HCT116 (cell line): ENCODE results near the gene KIRREL2. TPM values are rescaled to one million over a fixed set of nuclear protein-coding genes. Genes with fewer than 3 reads are reported as not detected.

Experiments
- ATAC-seq: fragments of 200-7000 bp; cut with Tn5 transposase; 2 replicates; pipeline ENCODE4 v1.9.1; 2020; ENCODE audit warnings: mild to moderate bottlenecking, moderate library complexity
- BruUV-seq: library from RNA; stranded (reverse); fragments of 400-500 nt; replicated peaks from 2 replicates; lab custom pipeline; 2021; lab: Mats Ljungman, UMichigan
- CTCF ChIA-PET: fragments of 300-600 bp; sonication (Branson Sonifier 250); formaldehyde crosslinking; loops from one replicate; lab custom pipeline; 2021; ENCODE audit warnings: antibody characterized with exemption; lab: Charles Lee
- POLR2A ChIA-PET: fragments of 300-600, 350-600 bp; sonication (Branson Sonifier 250); formaldehyde crosslinking; loops from one replicate; lab custom pipeline; 2021; ENCODE audit warnings: antibody characterized with exemption; lab: Charles Lee
- RAD21 ChIA-PET, 2 experiments: fragments of 300-600 bp; sonication (Branson Sonifier 250); formaldehyde crosslinking; loops; one replicate each; lab custom pipeline; 2023; ENCODE audit warnings: low total read pairs in 2 of 2; ENCODE audit not compliant: uncharacterized antibody in 2 of 2, unreplicated experiment in 2 of 2, low non-redundant PET in 1 of 2; lab: Charles Lee
- DNase-seq: peaks from one replicate; pipeline ENCODE4 v3.0.0-alpha.2; 2010; ENCODE audit warnings: low read depth, low spot score
- H2AFZ ChIP-seq: fragments of 200-600 bp; shearing (Covaris generic), sonication (generic); 2 replicates; pipeline ENCODE4 v1.6.1; 2017; ENCODE audit warnings: low read depth, mixed run types, mixed read lengths, antibody characterized with exemption, low read length; ENCODE audit not compliant: poor library complexity, severe bottlenecking
- H3K27ac ChIP-seq: 2 replicates; pipeline ENCODE4 v1.5.1; 2012; ENCODE audit warnings: low read depth, low read length
- H3K27me3 ChIP-seq: fragments of 200-600 bp; sonication (generic); 2 replicates; pipeline ENCODE4 v1.6.1; 2016; ENCODE audit warnings: mixed run types, low read length, mixed read lengths; ENCODE audit not compliant: insufficient read depth
- H3K36me3 ChIP-seq, 2 experiments: fragments of 200-500 bp in 1 of 2; fragments of 200-600 bp in 1 of 2; sonication (Bioruptor generic) in 1 of 2; sonication (generic) in 1 of 2; 2 replicates each; pipeline versions ENCODE4 v1.5.1 to v1.6.1; 2014 to 2016; ENCODE audit warnings: low read length in 2 of 2, inconsistent platforms in 1 of 2, mixed read lengths in 1 of 2, mixed run types in 1 of 2; ENCODE audit not compliant: insufficient read depth in 2 of 2, control insufficient read depth in 1 of 2
- H3K4me1 ChIP-seq, 2 experiments: fragments of 200-600 bp in 1 of 2; sonication (generic) in 1 of 2; 2 replicates each; pipeline versions ENCODE4 v1.5.1 to v1.6.1; 2012 to 2017; ENCODE audit warnings: low read length in 2 of 2, inconsistent platforms in 1 of 2, mild to moderate bottlenecking in 1 of 2, mixed read lengths in 1 of 2, mixed run types in 1 of 2, moderate library complexity in 1 of 2; ENCODE audit not compliant: insufficient read depth in 2 of 2, control insufficient read depth in 1 of 2
- H3K4me2 ChIP-seq: fragments of 200-600 bp; sonication (generic); 2 replicates; pipeline ENCODE4 v1.6.1; 2017; ENCODE audit warnings: mixed run types, low read length, mixed read lengths
- H3K4me3 ChIP-seq, 2 experiments: fragments of 200-600 bp in 1 of 2; sonication (generic) in 1 of 2; replicated peaks in 1 of 2; 2 replicates each; pipeline ENCODE4 v1.5.1; 2011 to 2016; ENCODE audit warnings: low read length in 2 of 2, control low read depth in 1 of 2, low read depth in 1 of 2, mild to moderate bottlenecking in 1 of 2, mixed read lengths in 1 of 2, mixed run types in 1 of 2
- H3K79me2 ChIP-seq: fragments of 200-600 bp; sonication (generic); 2 replicates; pipeline ENCODE4 v1.6.1; 2017; ENCODE audit warnings: mild to moderate bottlenecking, mixed run types, low read length, moderate library complexity, mixed read lengths; ENCODE audit not compliant: insufficient read depth
- H3K9ac ChIP-seq: fragments of 200-600 bp; sonication (generic); 2 replicates; pipeline ENCODE4 v1.6.1; 2016; ENCODE audit warnings: low read length, mixed read lengths
- H3K9me2 ChIP-seq: fragments of 200-600 bp; sonication (generic), shearing (Covaris generic); 2 replicates; pipeline ENCODE4 v1.6.1; 2017; ENCODE audit warnings: mixed run types, mild to moderate bottlenecking, moderate library complexity; ENCODE audit not compliant: insufficient read depth
- H3K9me3 ChIP-seq, 2 experiments: fragments of 200-500 bp in 1 of 2; fragments of 200-600 bp in 1 of 2; sonication (Bioruptor generic) in 1 of 2; sonication (generic) in 1 of 2; 2 replicates each; pipeline ENCODE4 v1.6.1; 2014 to 2017; ENCODE audit warnings: low read length in 2 of 2, mixed read lengths in 2 of 2, inconsistent platforms in 1 of 2, low read depth in 1 of 2, mild to moderate bottlenecking in 1 of 2, mixed run types in 1 of 2, moderate library complexity in 1 of 2; ENCODE audit not compliant: control insufficient read depth in 1 of 2, insufficient read depth in 1 of 2
- H4K20me1 ChIP-seq: fragments of 200-600 bp; sonication (generic), shearing (Covaris generic); 2 replicates; pipeline ENCODE4 v1.6.1; 2017; ENCODE audit warnings: mixed run types, mild to moderate bottlenecking, moderate library complexity; ENCODE audit not compliant: insufficient read depth
- ATF3 ChIP-seq: IDR thresholded peaks from 2 replicates; pipeline ENCODE4 v1.6.1; 2012
- CEBPB ChIP-seq: IDR thresholded peaks from 2 replicates; pipeline ENCODE4 v1.6.1; 2012; ENCODE audit warnings: low read depth
- CTCF ChIP-seq, 3 experiments: fragments of 200-600 bp in 1 of 3; sonication (generic) in 1 of 3; IDR thresholded peaks in 2 of 3; conservative IDR thresholded peaks in 1 of 3; 2 replicates each; pipeline ENCODE4 v1.5.1; 2012 to 2017; ENCODE audit warnings: low read depth in 2 of 3, low read length in 2 of 3, antibody characterized with exemption in 1 of 3, borderline replicate concordance in 1 of 3, control low read depth in 1 of 3, mild to moderate bottlenecking in 1 of 3, mixed read lengths in 1 of 3, mixed run types in 1 of 3, moderate library complexity in 1 of 3; ENCODE audit not compliant: insufficient read depth in 1 of 3
- EGR1 ChIP-seq: IDR thresholded peaks from 2 replicates; pipeline ENCODE4 v1.6.1; 2012; ENCODE audit warnings: low read depth
- MAX ChIP-seq: IDR thresholded peaks from 2 replicates; pipeline ENCODE4 v1.6.1; 2012
- POLR2AphosphoS5 ChIP-seq: IDR thresholded peaks from 2 replicates; pipeline ENCODE4 v1.6.1; 2011; ENCODE audit warnings: mild to moderate bottlenecking, low read depth, low read length, moderate library complexity
- REST ChIP-seq: IDR thresholded peaks from 2 replicates; pipeline ENCODE4 v1.6.1; 2012; ENCODE audit warnings: low read depth
- SIN3A ChIP-seq: IDR thresholded peaks from 2 replicates; pipeline ENCODE4 v1.6.1; 2012; ENCODE audit warnings: low read depth
- SP1 ChIP-seq: IDR thresholded peaks from 2 replicates; pipeline ENCODE4 v1.6.1; 2012; ENCODE audit warnings: low read depth
- TCF7L2 ChIP-seq: IDR thresholded peaks from 2 replicates; pipeline ENCODE4 v1.7.0; 2011; ENCODE audit warnings: borderline replicate concordance, inconsistent platforms; ENCODE audit not compliant: insufficient read depth, insufficient read length; ENCODE audit errors: extremely low read depth
- YY1 ChIP-seq: IDR thresholded peaks from 2 replicates; pipeline ENCODE4 v1.6.1; 2011; ENCODE audit warnings: low read length, low read depth, moderate library complexity, mild to moderate bottlenecking; ENCODE audit not compliant: insufficient replicate concordance; ENCODE audit errors: extremely low read depth
- ZFX ChIP-seq: fragments of 450-650 bp; IDR thresholded peaks from 2 replicates; pipeline ENCODE4 v1.6.1; 2017
- intact Hi-C: fragments of 100-400 bp; cut with micrococcal nuclease; formaldehyde crosslinking; loops from 2 replicates; pipeline ENCODE4 v1.10.0; 2022
- total RNA-seq: library from RNA; stranded (reverse); gene quantifications from one replicate; pipeline ENCODE4 v1.2.1, GENCODE V29; 2021; ENCODE audit not compliant: unreplicated experiment

The KIRREL2 gene
- total RNA-seq, 1 experiment from 2014 or later: 1.3 TPM

- RAD21 ChIA-PET: no interaction called here
- peaks cover 15 to 34% of the 10 kb centered on the region in 2 experiments for H3K4me1 ChIP-seq
- peak overlapping the region; percentile 98 to 99 for H3K4me3 ChIP-seq
- BruUV-seq: no TSS peak
- H4K20me1 ChIP-seq: no peaks in the 10 kb centered on the region
- no peaks in the 10 kb centered on the region for H3K27me3 ChIP-seq
- H3K9me2 ChIP-seq: no peaks in the 10 kb centered on the region
- peak overlapping the region; percentile 98 for H3K27ac ChIP-seq
- TF ChIP-seq ATF3 (no peak), MAX (no peak), TCF7L2 (no peak), ZFX (no peak), CEBPB (no peak), POLR2AphosphoS5 (no peak), CTCF (IDR thresholded peaks at IDR 0.05 in 2 of 3, conservative IDR thresholded peaks at IDR 0.05 in 1 of 3; ENCODE audit: borderline replicate concordance in 1 of 3, insufficient read depth in 1 of 3, low read depth in 2 of 3, low read length in 2 of 3) (no peak), REST (no peak), YY1 (no peak), SIN3A (no peak), EGR1 (no peak), SP1 (no peak)
- TF ChIP-seq, all 23 proteins: peak for 0
- ATAC-seq: no peak
- Histone ChIP-seq H3K4me2 (peak overlapping the region; percentile 91), H2AFZ (no peak overlapping the region), H3K79me2 (peaks cover 37% of the 10 kb centered on the region), H3K36me3 (peaks cover 12 to 28% of the 10 kb centered on the region in 2 experiments; a peak in 2 of 4 replicates), H3K9me3 (no peaks in the 10 kb centered on the region), H3K9ac (peak overlapping the region; percentile 99)
- no peak for DNase-seq
- CTCF ChIA-PET: no interaction called here
- intact Hi-C loops: no loop called here
- POLR2A ChIA-PET: no interaction called here
Observed at GRCh38 chr19:35898499-35898809, 41.7 kb downstream of the KIRREL2 start.
